ENCODE data around the gene TMEM44.
"Not testable (repeated sequence)": the region's sequence is repeated elsewhere in the genome, so short reads cannot be mapped to it uniquely, and the experiment has no call there.

The TMEM44 gene

GRCh38 chr3:194642769-194643168, 9.6 kb upstream of the TMEM44 start:
- DNase-seq (ENCODE audit: low read depth): no peak

- no peak for DNase-seq (ENCODE audit: low read depth)
Observed at GRCh38 chr3:194640829-194641228, 7.6 kb upstream of the TMEM44 start.

GRCh38 chr3:194638991-194639605, 5.9 kb upstream of the TMEM44 start:
- DNase-seq (ENCODE audit: low read depth): no peak

GRCh38 chr3:194637541-194638400, 4.6 kb upstream of the TMEM44 start:
- no peak for DNase-seq (ENCODE audit: low read depth)

- DNase-seq (ENCODE audit: low read depth): no peak
Observed at GRCh38 chr3:194637066-194637465, 3.8 kb upstream of the TMEM44 start.

- no peak for DNase-seq (ENCODE audit: low read depth)
Observed at GRCh38 chr3:194632809-194633348, 340 bp downstream of the TMEM44 start.

- no peak for DNase-seq (ENCODE audit: low read depth)
Observed at GRCh38 chr3:194632226-194632808, 902 bp downstream of the TMEM44 start.

GRCh38 chr3:194631696-194632095, 1.5 kb downstream of the TMEM44 start:
- DNase-seq (ENCODE audit: low read depth): no peak

GRCh38 chr3:194630681-194631080, 2.5 kb downstream of the TMEM44 start:
- DNase-seq (ENCODE audit: low read depth): not testable (repeated sequence)

GRCh38 chr3:194624956-194625355, 8.3 kb downstream of the TMEM44 start:
- no peak for DNase-seq (ENCODE audit: low read depth)

- DNase-seq (ENCODE audit: low read depth): no peak
Observed at GRCh38 chr3:194623449-194624290, 9.5 kb downstream of the TMEM44 start.

- DNase-seq (ENCODE audit: low read depth): no peak
Observed at GRCh38 chr3:194622621-194623340, 10.4 kb downstream of the TMEM44 start.

GRCh38 chr3:194621947-194622346, 11.3 kb downstream of the TMEM44 start:
- DNase-seq (ENCODE audit: low read depth): no peak

- DNase-seq (ENCODE audit: low read depth): no peak
Observed at GRCh38 chr3:194620196-194620595, 13.0 kb downstream of the TMEM44 start.

GRCh38 chr3:194619741-194620140, 13.5 kb downstream of the TMEM44 start:
- no peak for DNase-seq (ENCODE audit: low read depth)

- DNase-seq (ENCODE audit: low read depth): no peak
Observed at GRCh38 chr3:194618858-194619608, 14.2 kb downstream of the TMEM44 start.

- no peak for DNase-seq (ENCODE audit: low read depth)
Observed at GRCh38 chr3:194617827-194618226, 15.4 kb downstream of the TMEM44 start.

GRCh38 chr3:194617143-194617671, 16.0 kb downstream of the TMEM44 start:
- no peak for DNase-seq (ENCODE audit: low read depth)

GRCh38 chr3:194615226-194615625, 18.0 kb downstream of the TMEM44 start:
- no peak for DNase-seq (ENCODE audit: low read depth)

- DNase-seq (ENCODE audit: low read depth): no peak
Observed at GRCh38 chr3:194612221-194612620, 21.0 kb downstream of the TMEM44 start.

All from CMK (cell line).